Breast epithelium (tissue), 4 donors: ENCODE data around the gene AGPAT3. TPM values are rescaled to one million over a fixed set of nuclear protein-coding genes. Genes with fewer than 3 reads are reported as not detected.
"Not testable (repeated sequence)": the region's sequence is repeated elsewhere in the genome, so short reads cannot be mapped to it uniquely, and the experiment has no call there.

ENCODE experiments used
- DNase-seq, 2 donors: peaks; one replicate each; pipeline ENCODE4 v3.0.0-alpha.2; 2019; ENCODE audit warnings: low spot score in 2 of 2
- H3K27ac ChIP-seq, 2 donors: fragments of 200-600 bp; sonication (generic) in 1 of 2; one replicate each; pipeline ENCODE4 v1.5.1; 2016 to 2019; ENCODE audit warnings: mild to moderate bottlenecking in 1 of 2
- H3K27me3 ChIP-seq, 2 donors: fragments of 200-600 bp; sonication (generic) in 1 of 2; one replicate each; pipeline versions ENCODE4 v1.5.1 to v1.6.0; 2017 to 2019; ENCODE audit warnings: control low read depth in 1 of 2, mild to moderate bottlenecking in 1 of 2
- H3K36me3 ChIP-seq: fragments of 200-600 bp; one replicate; pipeline ENCODE4 v1.5.1; 2019
- H3K4me1 ChIP-seq, 2 donors: fragments of 200-600 bp; sonication (generic); one replicate each; pipeline ENCODE4 v1.5.1; 2016 to 2019; ENCODE audit warnings: control low read depth in 1 of 2
- H3K4me3 ChIP-seq, 3 donors: fragments of 200-600 bp; sonication (generic); 1 replicate in 2 of 3; 2 replicates in 1 of 3; pipeline ENCODE4 v1.5.1; 2016 to 2019; ENCODE audit warnings: mild to moderate bottlenecking in 3 of 3, moderate library complexity in 2 of 3
- H3K9me3 ChIP-seq, 2 donors: fragments of 200-600 bp; sonication (generic) in 1 of 2; one replicate each; pipeline ENCODE4 v1.5.1; 2016 to 2019; ENCODE audit warnings: control low read depth in 1 of 2
- POLR2A ChIP-seq: fragments of 450-650 bp; IDR thresholded peaks from one replicate; pipeline ENCODE4 v1.6.1; 2016; ENCODE audit warnings: antibody characterized with exemption, mild to moderate bottlenecking, moderate library complexity
- POLR2AphosphoS5 ChIP-seq, 3 donors: sonication (generic); formaldehyde crosslinking; IDR thresholded peaks; one replicate each; pipeline ENCODE4 v1.6.1; 2017; ENCODE audit warnings: antibody characterized with exemption in 3 of 3
- intact Hi-C: fragments of 100-400 bp; cut with DNase I; formaldehyde crosslinking; loops from one replicate; pipeline ENCODE4 v1.15.1; 2023; ENCODE audit warnings: low total_unique reads
- total RNA-seq, 3 donors: library from RNA; depleted of rRNA; stranded (reverse); fragments of >200 nt; gene quantifications; one replicate each; pipeline ENCODE4 v1.1.0, GENCODE V29; 2016
- TF ChIP-seq, protein P1 (sequence below), 3 donors: fragments of 450-650 bp; IDR thresholded peaks; one replicate each; pipeline ENCODE4 v1.5.1; 2016 to 2017; ENCODE audit warnings: antibody characterized with exemption in 3 of 3, mild to moderate bottlenecking in 3 of 3, moderate library complexity in 3 of 3

AGPAT3 gene
- total RNA-seq, 3 donors from 2014 or later, result 27.2 to 35.8 (median 28.2) TPM

DNA sequence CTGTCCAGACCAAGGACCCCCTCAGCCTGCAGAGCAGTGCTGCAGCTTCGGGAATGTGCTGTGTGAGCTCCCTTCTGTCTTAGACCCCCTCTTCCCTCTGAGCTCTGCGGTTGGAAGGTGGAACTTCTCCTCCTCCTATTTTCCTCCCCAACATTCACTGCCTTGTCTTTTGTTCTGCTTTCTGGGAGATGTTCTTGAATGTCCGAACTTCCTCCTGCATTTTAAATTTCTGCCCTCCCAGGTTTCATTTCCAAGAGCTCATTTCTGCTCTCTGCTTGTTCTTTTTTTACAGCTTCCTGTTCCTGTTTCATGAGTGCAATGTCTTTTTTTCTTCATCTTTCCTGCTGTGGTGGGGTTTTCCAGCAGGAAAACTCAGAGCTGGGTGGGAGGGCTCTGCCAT, 46.3 kb upstream of the AGPAT3 start:
- no peak overlapping the region for H3K27ac ChIP-seq
- no peaks in the 10 kb centered on the region for H3K27me3 ChIP-seq
- TF ChIP-seq POLR2A (no peak), POLR2AphosphoS5 (IDR thresholded peaks at IDR 0.05) (no peak)
- H3K9me3 ChIP-seq, result peaks cover 4 to 8% of the 10 kb centered on the region in 2 donors
- no peaks in the 10 kb centered on the region for H3K4me1 ChIP-seq
- no peak overlapping the region for H3K4me3 ChIP-seq
- intact Hi-C loops, result loop anchor here (10.0 kb wide), 1 partner anchor 146 kb away; no protein-coding TSS in a partner anchor
- H3K36me3 ChIP-seq, result no peaks in the 10 kb centered on the region
- no peak for DNase-seq

- TF ChIP-seq POLR2AphosphoS5 (IDR thresholded peaks at IDR 0.05) (no peak), POLR2A (no peak)
- TF ChIP-seq, protein P1, sequence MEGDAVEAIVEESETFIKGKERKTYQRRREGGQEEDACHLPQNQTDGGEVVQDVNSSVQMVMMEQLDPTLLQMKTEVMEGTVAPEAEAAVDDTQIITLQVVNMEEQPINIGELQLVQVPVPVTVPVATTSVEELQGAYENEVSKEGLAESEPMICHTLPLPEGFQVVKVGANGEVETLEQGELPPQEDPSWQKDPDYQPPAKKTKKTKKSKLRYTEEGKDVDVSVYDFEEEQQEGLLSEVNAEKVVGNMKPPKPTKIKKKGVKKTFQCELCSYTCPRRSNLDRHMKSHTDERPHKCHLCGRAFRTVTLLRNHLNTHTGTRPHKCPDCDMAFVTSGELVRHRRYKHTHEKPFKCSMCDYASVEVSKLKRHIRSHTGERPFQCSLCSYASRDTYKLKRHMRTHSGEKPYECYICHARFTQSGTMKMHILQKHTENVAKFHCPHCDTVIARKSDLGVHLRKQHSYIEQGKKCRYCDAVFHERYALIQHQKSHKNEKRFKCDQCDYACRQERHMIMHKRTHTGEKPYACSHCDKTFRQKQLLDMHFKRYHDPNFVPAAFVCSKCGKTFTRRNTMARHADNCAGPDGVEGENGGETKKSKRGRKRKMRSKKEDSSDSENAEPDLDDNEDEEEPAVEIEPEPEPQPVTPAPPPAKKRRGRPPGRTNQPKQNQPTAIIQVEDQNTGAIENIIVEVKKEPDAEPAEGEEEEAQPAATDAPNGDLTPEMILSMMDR (IDR thresholded peaks at IDR 0.05), result no peak
- no peak for DNase-seq
- Histone ChIP-seq H3K4me3 (no peak overlapping the region), H3K36me3 (no peaks in the 10 kb centered on the region), H3K4me1 (no peaks in the 10 kb centered on the region), H3K27ac (no peak overlapping the region), H3K27me3 (no peaks in the 10 kb centered on the region), H3K9me3 (peaks cover 4 to 8% of the 10 kb centered on the region in 2 donors)
- intact Hi-C loops, result loop anchor here (10.0 kb wide), 1 partner anchor 145 kb away; no protein-coding TSS in a partner anchor
Measured at GRCh38 chr21:43819511-43820405, 45.3 kb upstream of the AGPAT3 start.

DNA sequence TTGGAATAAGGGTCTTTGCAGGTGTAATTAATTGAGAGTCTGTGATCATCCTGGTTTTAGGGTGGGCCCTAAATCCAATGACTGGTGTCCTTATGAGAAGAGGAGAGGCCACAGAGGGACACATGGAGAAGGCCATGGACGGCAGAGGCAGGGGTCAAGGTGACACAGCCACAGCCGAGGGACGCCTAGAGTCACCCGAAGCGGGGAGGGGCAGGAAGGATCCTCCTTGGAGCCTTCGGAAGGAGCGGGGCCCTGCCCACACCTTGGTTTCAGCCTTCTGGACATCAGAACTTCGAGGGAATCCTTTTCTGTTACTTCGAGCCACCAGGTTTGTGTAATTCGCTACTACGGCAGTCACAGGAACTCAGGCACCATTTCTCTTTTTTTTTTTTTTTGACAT, 44.6 kb upstream of the AGPAT3 start:
- DNase-seq, result no peak
- intact Hi-C loops, result no loop called here
- peaks cover 4 to 8% of the 10 kb centered on the region in 2 donors for H3K9me3 ChIP-seq
- H3K27ac ChIP-seq, result no peak overlapping the region
- H3K27me3 ChIP-seq, result no peaks in the 10 kb centered on the region
- H3K4me1 ChIP-seq, result no peaks in the 10 kb centered on the region
- TF ChIP-seq, protein P1 (IDR thresholded peaks at IDR 0.05), result no peak
- TF ChIP-seq POLR2A, result no peak
- TF ChIP-seq POLR2AphosphoS5 (IDR thresholded peaks at IDR 0.05), result no peak
- H3K36me3 ChIP-seq, result no peaks in the 10 kb centered on the region
- no peak overlapping the region for H3K4me3 ChIP-seq

GRCh38 chr21:43822166-43822565, 42.9 kb upstream of the AGPAT3 start:
- intact Hi-C loops, H3K4me3 ChIP-seq, H3K36me3 ChIP-seq, H3K9me3 ChIP-seq, DNase-seq, H3K27me3 ChIP-seq, H3K27ac ChIP-seq, H3K4me1 ChIP-seq: not testable (repeated sequence)

DNA sequence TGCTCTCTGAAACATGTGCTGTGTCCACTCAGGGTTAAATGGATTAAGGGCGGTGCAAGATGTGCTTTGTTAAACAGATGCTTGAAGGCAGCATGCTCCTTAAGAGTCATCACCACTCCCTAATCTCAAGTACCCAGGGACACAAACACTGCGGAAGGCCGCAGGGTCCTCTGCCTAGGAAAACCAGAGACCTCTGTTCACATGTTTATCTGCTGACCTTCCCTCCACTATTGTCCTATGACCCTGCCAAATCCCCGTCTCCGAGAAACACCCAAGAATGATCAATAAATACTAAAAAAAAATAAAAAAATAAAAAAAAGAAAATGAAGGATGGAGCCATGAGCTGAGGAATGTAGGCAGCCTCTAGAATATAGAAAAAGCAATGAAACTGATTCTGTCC, 42.3 kb upstream of the AGPAT3 start:
- intact Hi-C loops, DNase-seq: not testable (repeated sequence)

DNA sequence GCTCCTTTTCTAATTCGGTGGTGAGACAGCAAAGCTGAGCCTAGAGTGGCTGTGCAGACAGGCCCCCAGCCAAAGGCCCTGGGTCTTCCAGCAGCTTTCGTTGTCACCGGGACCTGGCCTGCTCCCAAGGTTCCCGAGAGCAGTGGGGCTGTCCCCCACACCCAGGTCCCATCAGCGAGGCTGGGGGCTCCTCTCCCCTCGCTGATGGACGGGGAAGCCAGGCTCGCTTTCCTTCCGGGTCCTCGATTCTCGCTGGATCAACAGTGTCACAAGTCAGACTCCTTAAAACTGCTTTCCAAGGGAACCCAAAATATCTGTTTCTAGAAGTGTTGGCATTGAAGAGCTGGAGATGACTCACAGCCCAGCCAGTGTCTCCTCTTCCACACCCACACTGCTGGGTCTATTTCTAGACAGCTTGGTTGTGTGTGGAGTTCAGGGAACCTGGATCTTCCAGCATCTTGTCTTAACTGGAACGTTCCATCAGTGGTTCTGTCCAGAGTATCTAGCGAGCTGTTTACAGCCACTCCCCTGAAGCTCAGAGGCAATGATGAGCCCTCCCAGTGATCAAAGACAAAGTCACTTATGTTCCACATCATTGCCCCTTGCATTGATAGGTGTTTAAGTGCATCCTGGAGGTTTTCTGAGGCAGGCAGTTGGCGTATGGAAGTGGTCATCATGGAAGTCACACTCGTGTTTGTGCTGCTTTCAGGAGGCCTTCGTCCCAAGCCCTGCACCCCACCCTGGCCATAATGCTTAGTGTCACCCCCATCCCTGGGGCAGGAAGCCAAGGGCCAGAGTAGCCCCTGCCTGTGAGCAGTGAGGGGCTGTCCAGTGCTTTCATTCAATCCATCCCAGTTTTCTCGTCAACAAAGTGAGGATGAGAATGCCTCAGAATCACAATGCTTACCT, 40.4 kb upstream of the AGPAT3 start:
- intact Hi-C loops, result no loop called here
- Histone ChIP-seq H3K27me3 (peaks cover 0 to 3% of the 10 kb centered on the region in 2 donors), H3K4me3 (no peak overlapping the region), H3K4me1 (no peaks in the 10 kb centered on the region), H3K27ac (no peak overlapping the region), H3K9me3 (no peaks in the 10 kb centered on the region), H3K36me3 (no peaks in the 10 kb centered on the region)
- TF ChIP-seq POLR2A (no peak), POLR2AphosphoS5 (IDR thresholded peaks at IDR 0.05) (no peak)
- TF ChIP-seq, protein P1 (IDR thresholded peaks at IDR 0.05), result no peak
- no peak for DNase-seq

More for the DNA sequence above, 42.3 kb upstream of the AGPAT3 start:
- not testable (repeated sequence) for H3K4me3 ChIP-seq, H3K9me3 ChIP-seq, H3K36me3 ChIP-seq, H3K27me3 ChIP-seq, H3K4me1 ChIP-seq, H3K27ac ChIP-seq
